Lower leg skin (tissue), 3 donors: Measurements from ENCODE around the gene HOXA5.

Experiments
- CTCF ChIP-seq, 3 donors: fragments of 450-650 bp; IDR thresholded peaks; one replicate each; pipeline ENCODE4 v1.5.1; 2016; ENCODE audit warnings: antibody characterized with exemption in 3 of 3, mild to moderate bottlenecking in 3 of 3, moderate library complexity in 2 of 3
- POLR2A ChIP-seq, 2 donors: fragments of 450-650 bp; IDR thresholded peaks; one replicate each; pipeline ENCODE4 v1.6.1; 2016 to 2017; ENCODE audit warnings: antibody characterized with exemption in 2 of 2, mild to moderate bottlenecking in 1 of 2, moderate library complexity in 1 of 2

GRCh38 chr7:27154901-27155815 is 11.7 kb upstream of the HOXA5 start:
- no peak for TF ChIP-seq CTCF (IDR thresholded peaks at IDR 0.05)
- TF ChIP-seq POLR2A (IDR thresholded peaks at IDR 0.05) = no peak
